ENCODE results near the gene SPATS2.
A peak's percentile ranks its signal among the peaks of the same experiment; 100 is the strongest.

Gene SPATS2

DNA sequence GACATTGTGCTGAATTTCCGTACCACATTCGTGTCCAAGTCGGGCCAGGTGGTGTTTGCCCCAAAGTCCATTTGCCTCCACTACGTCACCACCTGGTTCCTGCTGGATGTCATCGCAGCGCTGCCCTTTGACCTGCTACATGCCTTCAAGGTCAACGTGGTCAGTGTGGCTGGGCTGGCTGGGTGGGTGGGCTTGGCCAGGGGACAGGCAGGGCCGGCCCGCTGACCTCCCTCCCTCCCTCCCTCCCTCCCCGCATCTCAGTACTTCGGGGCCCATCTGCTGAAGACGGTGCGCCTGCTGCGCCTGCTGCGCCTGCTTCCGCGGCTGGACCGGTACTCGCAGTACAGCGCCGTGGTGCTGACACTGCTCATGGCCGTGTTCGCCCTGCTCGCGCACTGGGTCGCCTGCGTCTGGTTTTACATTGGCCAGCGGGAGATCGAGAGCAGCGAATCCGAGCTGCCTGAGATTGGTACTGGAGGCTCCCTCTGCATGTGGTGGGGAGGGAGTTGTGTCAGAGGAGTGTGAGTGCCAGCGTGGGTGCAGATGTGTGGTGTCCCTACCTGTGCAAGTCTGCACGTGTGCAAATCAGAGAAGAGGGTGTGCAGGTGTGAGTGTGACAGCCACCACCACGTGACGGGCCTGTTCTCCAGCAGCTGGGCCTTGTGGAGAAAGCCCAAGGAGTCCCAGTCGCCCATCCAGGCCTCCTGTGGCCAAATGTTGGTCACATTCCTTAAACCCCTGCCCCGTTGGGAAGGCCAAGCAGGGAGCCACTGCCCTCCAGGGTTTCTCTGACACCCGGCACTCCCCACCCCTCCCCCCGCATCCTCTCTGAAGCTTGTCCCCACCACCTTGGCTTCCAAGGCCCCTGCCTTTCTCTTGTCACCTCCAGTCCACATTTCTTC, 176.9 kb downstream of the SPATS2 start:
- DNase-seq (ENCODE audit: low read depth, low spot score): no peak
- TF ChIP-seq CTCF (IDR thresholded peaks at IDR 0.05; ENCODE audit: low read depth, low read length): no peak
- in situ Hi-C loops (cut with HindIII; ENCODE audit: low sequenced_read_pairs): no loop called here
- no peak overlapping the region for H3K4me3 ChIP-seq (ENCODE audit: low read depth, low read length)

DNA sequence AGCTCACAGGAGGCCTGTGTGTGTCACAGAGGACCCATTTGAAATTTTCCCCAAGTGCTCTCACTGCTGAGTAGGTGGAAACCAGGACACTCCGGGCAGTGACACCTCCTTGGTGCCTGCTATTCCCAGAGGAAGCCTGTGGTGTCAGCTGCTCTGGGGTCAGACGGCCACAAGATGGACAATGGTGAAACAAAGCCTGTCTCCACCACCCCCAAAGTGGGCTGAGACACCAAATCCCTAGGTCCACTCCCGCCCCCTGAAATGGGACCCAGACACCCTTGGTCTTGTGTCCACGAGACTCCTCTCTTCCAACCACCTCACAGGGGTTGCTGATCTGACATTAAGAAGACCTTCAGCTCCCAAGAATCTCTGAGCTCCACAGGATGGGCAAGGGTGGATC, 178.6 kb downstream of the SPATS2 start:
- in situ Hi-C loops (cut with HindIII; ENCODE audit: low sequenced_read_pairs): no loop called here
- DNase-seq (ENCODE audit: low read depth, low spot score): no peak

DNA sequence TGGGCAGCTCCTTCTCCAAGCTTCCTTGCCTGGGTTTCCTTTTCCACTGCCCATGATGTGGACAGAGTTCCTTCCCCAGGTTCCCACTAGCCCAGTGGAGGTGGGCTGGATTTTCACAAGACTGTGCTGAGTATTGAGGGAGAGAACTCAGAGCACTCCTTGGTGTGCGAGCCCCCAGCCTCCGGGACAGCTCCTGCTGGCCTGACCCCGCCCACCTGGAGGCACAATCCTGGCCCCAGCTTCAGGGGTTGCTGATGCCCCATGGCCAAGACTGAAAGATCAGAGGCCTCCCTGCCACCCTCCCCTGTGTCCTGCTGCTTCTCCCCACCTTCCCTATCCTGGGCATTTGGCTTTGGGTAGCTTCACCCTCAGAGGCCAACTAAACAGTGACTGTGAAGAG, 179.2 kb downstream of the SPATS2 start:
- no peak for DNase-seq (ENCODE audit: low read depth, low spot score)
- H3K4me3 ChIP-seq (ENCODE audit: low read depth, low read length): no peak overlapping the region
- in situ Hi-C loops (cut with HindIII; ENCODE audit: low sequenced_read_pairs): no loop called here
- no peak for TF ChIP-seq CTCF (IDR thresholded peaks at IDR 0.05; ENCODE audit: low read depth, low read length)

More for the DNA sequence above, 178.6 kb downstream of the SPATS2 start:
- no peak overlapping the region for H3K4me3 ChIP-seq (ENCODE audit: low read depth, low read length)
- no peak for TF ChIP-seq CTCF (IDR thresholded peaks at IDR 0.05; ENCODE audit: low read depth, low read length)

- no peak for DNase-seq (ENCODE audit: low read depth, low spot score)
- no peak for TF ChIP-seq CTCF (IDR thresholded peaks at IDR 0.05; ENCODE audit: low read depth, low read length)
- in situ Hi-C loops (cut with HindIII; ENCODE audit: low sequenced_read_pairs): no loop called here
- H3K4me3 ChIP-seq (ENCODE audit: low read depth, low read length): no peak overlapping the region
Observed at GRCh38 chr12:49547090-49547690, 179.9 kb downstream of the SPATS2 start.

- no peak for TF ChIP-seq CTCF (IDR thresholded peaks at IDR 0.05; ENCODE audit: low read depth, low read length)
- in situ Hi-C loops (cut with HindIII; ENCODE audit: low sequenced_read_pairs): no loop called here
- DNase-seq (ENCODE audit: low read depth, low spot score): no peak
- no peak overlapping the region for H3K4me3 ChIP-seq (ENCODE audit: low read depth, low read length)
Observed at GRCh38 chr12:49548481-49548821, 181.2 kb downstream of the SPATS2 start.

DNA sequence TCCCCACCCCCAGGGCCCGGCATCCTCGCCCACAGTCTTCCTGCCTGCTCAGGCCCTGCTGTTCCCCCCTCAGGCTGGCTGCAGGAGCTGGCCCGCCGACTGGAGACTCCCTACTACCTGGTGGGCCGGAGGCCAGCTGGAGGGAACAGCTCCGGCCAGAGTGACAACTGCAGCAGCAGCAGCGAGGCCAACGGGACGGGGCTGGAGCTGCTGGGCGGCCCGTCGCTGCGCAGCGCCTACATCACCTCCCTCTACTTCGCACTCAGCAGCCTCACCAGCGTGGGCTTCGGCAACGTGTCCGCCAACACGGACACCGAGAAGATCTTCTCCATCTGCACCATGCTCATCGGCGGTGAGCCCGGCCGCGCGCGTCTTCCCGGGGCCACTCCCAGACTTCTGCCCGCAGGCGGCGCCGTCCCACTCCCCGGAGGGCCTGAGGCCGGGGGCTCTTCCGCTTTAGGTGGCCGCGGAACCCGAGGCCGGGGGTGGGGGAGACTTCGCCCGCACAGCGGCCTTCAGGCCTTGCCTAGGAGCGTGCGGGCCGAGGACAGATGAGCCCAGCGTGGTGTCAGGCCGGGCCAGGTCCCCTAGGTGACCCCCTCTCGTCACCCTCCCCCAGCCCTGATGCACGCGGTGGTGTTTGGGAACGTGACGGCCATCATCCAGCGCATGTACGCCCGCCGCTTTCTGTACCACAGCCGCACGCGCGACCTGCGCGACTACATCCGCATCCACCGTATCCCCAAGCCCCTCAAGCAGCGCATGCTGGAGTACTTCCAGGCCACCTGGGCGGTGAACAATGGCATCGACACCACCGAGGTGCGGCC, 181.8 kb downstream of the SPATS2 start:
- in situ Hi-C loops (cut with HindIII; ENCODE audit: low sequenced_read_pairs): no loop called here
- DNase-seq (ENCODE audit: low read depth, low spot score): no peak
- peak; percentile 54 for TF ChIP-seq CTCF (IDR thresholded peaks at IDR 0.05; ENCODE audit: low read depth, low read length)
- peak overlapping the region; percentile 21 for H3K4me3 ChIP-seq (ENCODE audit: low read depth, low read length)

Measured in astrocyte of the spinal cord (primary cell).